IMR-90 (cell line): ENCODE measurements around the gene UPK1A. TPM values are rescaled to one million over a fixed set of nuclear protein-coding genes. Genes with fewer than 3 reads are reported as not detected.

Source experiments
- ATAC-seq: fragments of 200-7000 bp; cut with Tn5 transposase; 2 replicates; pipeline ENCODE4 v1.9.1; 2020; ENCODE audit warnings: low read depth, mild to moderate bottlenecking, moderate library complexity
- BruUV-seq: library from RNA; stranded (reverse); fragments of 400-500 nt; replicated peaks from 2 replicates; lab custom pipeline; 2021; lab: Mats Ljungman, UMichigan
- CTCF ChIA-PET: fragments of 300-600 bp; formaldehyde crosslinking; extraction: SDS; loops from one replicate; lab custom pipeline; 2021; ENCODE audit warnings: antibody characterized with exemption; lab: Yijun Ruan, JAX
- POLR2A ChIA-PET: fragments of 300-600 bp; sonication (Branson Sonifier 250); formaldehyde crosslinking; loops from one replicate; lab custom pipeline; 2022; ENCODE audit warnings: antibody characterized with exemption; ENCODE audit not compliant: unreplicated experiment; lab: Charles Lee
- DNase-seq: peaks from one replicate; pipeline ENCODE4 v3.0.0; 2013
- H2AFZ ChIP-seq: replicated peaks from 2 replicates; pipeline ENCODE3; 2013; ENCODE audit warnings: low read length, mild to moderate bottlenecking; ENCODE audit not compliant: poor library complexity
- H2AK5ac ChIP-seq: 2 replicates; pipeline ENCODE4 v1.6.1; 2013; ENCODE audit warnings: low read depth, low read length, inconsistent platforms
- H2AK9ac ChIP-seq: replicated peaks from 2 replicates; pipeline ENCODE3; 2013; ENCODE audit warnings: mild to moderate bottlenecking, low read depth, low read length, moderate library complexity; ENCODE audit not compliant: poor library complexity
- H2BK120ac ChIP-seq: 2 replicates; pipeline ENCODE4 v1.6.1; 2013; ENCODE audit warnings: low read depth, low read length, inconsistent platforms
- H2BK15ac ChIP-seq: 3 replicates; pipeline ENCODE4 v1.6.1; 2013; ENCODE audit warnings: low read depth, low read length, inconsistent platforms
- H2BK20ac ChIP-seq: 2 replicates; pipeline ENCODE4 v1.6.1; 2013; ENCODE audit warnings: low read depth, mild to moderate bottlenecking, inconsistent platforms, low read length, moderate library complexity
- H2BK5ac ChIP-seq: 2 replicates; pipeline ENCODE4 v1.6.1; 2013; ENCODE audit warnings: mild to moderate bottlenecking, low read depth, low read length, inconsistent platforms; ENCODE audit not compliant: poor library complexity, severe bottlenecking
- H3K14ac ChIP-seq: replicated peaks from 2 replicates; pipeline ENCODE4 v1.6.1; 2013; ENCODE audit warnings: low read depth, low read length, inconsistent platforms
- H3K18ac ChIP-seq: 2 replicates; pipeline ENCODE4 v1.6.1; 2013; ENCODE audit warnings: low read depth, low read length, control low read depth
- H3K23ac ChIP-seq: 2 replicates; pipeline ENCODE4 v1.6.1; 2013; ENCODE audit warnings: low read depth, low read length, inconsistent platforms
- H3K27ac ChIP-seq: 2 replicates; pipeline ENCODE4 v1.5.1; 2013; ENCODE audit warnings: mild to moderate bottlenecking, control low read depth, low read length; ENCODE audit not compliant: insufficient read depth
- H3K27me3 ChIP-seq: 2 replicates; pipeline ENCODE4 v1.6.1; 2013; ENCODE audit warnings: low read length; ENCODE audit not compliant: control insufficient read depth, insufficient read depth
- H3K36me3 ChIP-seq: 2 replicates; pipeline ENCODE4 v1.6.1; 2013; ENCODE audit warnings: low read length, mixed read lengths; ENCODE audit not compliant: control insufficient read depth, insufficient read depth
- H3K4ac ChIP-seq: 2 replicates; pipeline ENCODE4 v1.6.1; 2013; ENCODE audit warnings: low read depth, low read length, inconsistent platforms
- H3K4me1 ChIP-seq: 2 replicates; pipeline ENCODE4 v1.6.1; 2013; ENCODE audit warnings: low read length, mixed read lengths; ENCODE audit not compliant: control insufficient read depth, insufficient read depth
- H3K4me2 ChIP-seq: 2 replicates; pipeline ENCODE4 v1.6.1; 2013; ENCODE audit warnings: low read depth, mild to moderate bottlenecking, control low read depth, low read length, moderate library complexity
- H3K4me3 ChIP-seq: 2 replicates; pipeline ENCODE4 v1.5.1; 2013; ENCODE audit warnings: low read depth, mild to moderate bottlenecking, control low read depth, low read length, moderate library complexity; ENCODE audit not compliant: insufficient read depth
- H3K56ac ChIP-seq: 2 replicates; pipeline ENCODE4 v1.6.1; 2013; ENCODE audit warnings: low read length, inconsistent platforms; ENCODE audit not compliant: insufficient read depth; ENCODE audit errors: extremely low read depth
- H3K79me1 ChIP-seq, 2 experiments: 2 replicates each; pipeline ENCODE4 v1.6.1; 2013; ENCODE audit warnings: low read length in 2 of 2, inconsistent platforms in 1 of 2, low read depth in 1 of 2
- H3K9ac ChIP-seq: 2 replicates; pipeline ENCODE4 v1.6.1; 2013; ENCODE audit warnings: low read depth, low read length, control low read depth
- H3K9me1 ChIP-seq: 2 replicates; pipeline ENCODE4 v1.6.1; 2013; ENCODE audit warnings: low read length, inconsistent platforms; ENCODE audit not compliant: insufficient read depth
- H3K9me3 ChIP-seq: 2 replicates; pipeline ENCODE4 v1.6.1; 2013; ENCODE audit warnings: low read length; ENCODE audit not compliant: control insufficient read depth, insufficient read depth
- H4K20me1 ChIP-seq: 2 replicates; pipeline ENCODE4 v1.6.1; 2013; ENCODE audit warnings: low read length, inconsistent platforms; ENCODE audit not compliant: insufficient read depth
- H4K5ac ChIP-seq: 2 replicates; pipeline ENCODE4 v1.6.1; 2013; ENCODE audit warnings: mild to moderate bottlenecking, low read depth, low read length, control low read depth
- H4K8ac ChIP-seq, 2 experiments: 2 replicates each; pipeline ENCODE4 v1.6.1; 2013; ENCODE audit warnings: low read depth in 2 of 2, low read length in 2 of 2, control low read depth in 1 of 2, inconsistent platforms in 1 of 2
- H4K91ac ChIP-seq: 2 replicates; pipeline ENCODE4 v1.6.1; 2013; ENCODE audit warnings: low read depth, low read length, inconsistent platforms; ENCODE audit not compliant: insufficient read depth
- ELK1 ChIP-seq: fragments of 150-350 bp; IDR thresholded peaks from 2 replicates; pipeline ENCODE4 v1.6.1; 2016; ENCODE audit warnings: low read depth, mild to moderate bottlenecking, low read length, moderate library complexity, borderline replicate concordance
- RFX5 ChIP-seq: IDR thresholded peaks from 2 replicates; pipeline ENCODE4 v1.8.0; 2012; ENCODE audit warnings: low read depth, mild to moderate bottlenecking, low read length, moderate library complexity
- SMC3 ChIP-seq: fragments of 150-350 bp; IDR thresholded peaks from 2 replicates; pipeline ENCODE4 v1.6.1; 2016; ENCODE audit warnings: low read depth, mild to moderate bottlenecking, antibody characterized with exemption, low read length, moderate library complexity
- WGBS, 2 experiments: methylation state at CpG; one replicate each; pipeline versions ENCODE4 v1.1.5 to v1.1.7; 2013; ENCODE audit warnings: missing lambda C conversion rate in 2 of 2; ENCODE audit not compliant: insufficient read length in 1 of 2; ENCODE audit errors: extremely low coverage in 2 of 2; 5-methylcytosine and 5-hydroxymethylcytosine counted together
- dilution Hi-C: fragments of 300-500 bp; cut with HindIII; formaldehyde crosslinking; loops from one replicate; pipeline ENCODE4 v1.14.3; 2018; ENCODE audit warnings: low sequenced_read_pairs; ENCODE audit not compliant: unreplicated experiment
- in situ Hi-C: fragments of 300-500 bp; cut with MboI; formaldehyde crosslinking; loops from 3 replicates; pipeline ENCODE4 v1.14.3; 2019; ENCODE audit warnings: low sequenced_read_pairs, inconsistent platforms, mixed read lengths
- intact Hi-C: fragments of 100-400 bp; cut with micrococcal nuclease; formaldehyde crosslinking; loops from 2 replicates; pipeline ENCODE4 v1.10.0; 2022
- polyA plus RNA-seq, 3 experiments: library from polyadenylated mRNA; depleted of rRNA; stranded (reverse); fragments of >200 nt; gene quantifications; 2 replicates each; pipeline ENCODE4 v1.2.3, GENCODE V29; 2012; ENCODE audit warnings: low replicate concordance in 1 of 3
- total RNA-seq: library from RNA; depleted of rRNA; stranded (reverse); fragments of >200 nt; gene quantifications from 2 replicates; pipeline ENCODE4 v1.2.3, GENCODE V29; 2012

UPK1A gene
- total and polyA plus RNA-seq, 2 of the 4 experiments (the other 2 are of a cell fraction) = 0.21 TPM; not detected in 1

- CTCF ChIA-PET = no interaction called here
- Histone ChIP-seq H3K18ac (no peak overlapping the region), H3K4me1 (no peaks in the 10 kb centered on the region), H2BK120ac (no peak overlapping the region), H2AK9ac (no peak overlapping the region), H3K79me1 (no peaks in the 10 kb centered on the region), H4K5ac (no peak overlapping the region), H3K36me3 (no peaks in the 10 kb centered on the region), H3K9me3 (no peaks in the 10 kb centered on the region), H2BK5ac (no peak overlapping the region), H3K9ac (no peak overlapping the region), H3K9me1 (no peaks in the 10 kb centered on the region), H2BK20ac (no peak overlapping the region), H3K4me2 (no peak overlapping the region), H3K4ac (no peak overlapping the region), H3K27me3 (peaks cover 2% of the 10 kb centered on the region; the same call in 1 of the 2 replicates), H2AK5ac (no peak overlapping the region), H3K14ac (no peak overlapping the region), H4K8ac (no peak overlapping the region), H2BK15ac (no peak overlapping the region), H4K91ac (no peak overlapping the region), H3K23ac (no peak overlapping the region), H3K56ac (no peak overlapping the region), H2AFZ (no peak overlapping the region), H3K4me3 (no peak overlapping the region), H4K20me1 (no peaks in the 10 kb centered on the region), H3K27ac (no peak overlapping the region)
- ATAC-seq = no peak
- no TSS peak for BruUV-seq
- dilution Hi-C loops (no loop called here), intact Hi-C loops (no loop called here), in situ Hi-C loops (no loop called here)
- WGBS, 2 experiments = 82% methylated on average over 3 of the region's 4 CpGs; no CpG with 5 or more reads in 1 of the 2 experiments
- TF ChIP-seq SMC3 = no peak
- TF ChIP-seq ELK1 = no peak
- TF ChIP-seq RFX5 = no peak
- POLR2A ChIA-PET = no interaction called here
- DNase-seq = no peak
These were observed 30.5 kb downstream of the UPK1A start for GRCh38 chr19:35696835-35697234.
